Measurements from ENCODE around the gene ATXN2.

DNA sequence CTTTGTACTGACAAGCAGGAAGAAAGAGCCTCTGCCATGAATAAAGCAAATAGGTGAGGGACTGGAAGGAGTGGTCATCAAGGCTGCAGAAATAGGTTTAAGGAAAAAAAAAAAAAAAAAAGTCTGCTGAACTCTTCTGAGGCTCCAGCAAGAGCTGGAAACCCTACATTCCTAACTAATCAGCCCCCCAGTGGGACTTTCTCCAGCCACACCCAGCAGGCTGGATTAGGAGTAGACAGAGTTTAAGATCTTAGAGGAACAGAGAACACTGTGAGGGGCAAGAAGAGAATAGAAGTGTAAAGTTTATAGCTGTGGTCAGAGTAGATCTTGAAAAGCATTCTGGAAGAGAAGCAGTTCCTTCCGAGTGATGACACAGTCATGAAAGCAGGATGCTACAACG, 66.4 kb downstream of the ATXN2 start:
- TF ChIP-seq EZH2 (IDR thresholded peaks at IDR 0.05) (no peak), EZH2phosphoT487 (IDR thresholded peaks at IDR 0.05) (no peak)
- TF ChIP-seq, protein P1, sequence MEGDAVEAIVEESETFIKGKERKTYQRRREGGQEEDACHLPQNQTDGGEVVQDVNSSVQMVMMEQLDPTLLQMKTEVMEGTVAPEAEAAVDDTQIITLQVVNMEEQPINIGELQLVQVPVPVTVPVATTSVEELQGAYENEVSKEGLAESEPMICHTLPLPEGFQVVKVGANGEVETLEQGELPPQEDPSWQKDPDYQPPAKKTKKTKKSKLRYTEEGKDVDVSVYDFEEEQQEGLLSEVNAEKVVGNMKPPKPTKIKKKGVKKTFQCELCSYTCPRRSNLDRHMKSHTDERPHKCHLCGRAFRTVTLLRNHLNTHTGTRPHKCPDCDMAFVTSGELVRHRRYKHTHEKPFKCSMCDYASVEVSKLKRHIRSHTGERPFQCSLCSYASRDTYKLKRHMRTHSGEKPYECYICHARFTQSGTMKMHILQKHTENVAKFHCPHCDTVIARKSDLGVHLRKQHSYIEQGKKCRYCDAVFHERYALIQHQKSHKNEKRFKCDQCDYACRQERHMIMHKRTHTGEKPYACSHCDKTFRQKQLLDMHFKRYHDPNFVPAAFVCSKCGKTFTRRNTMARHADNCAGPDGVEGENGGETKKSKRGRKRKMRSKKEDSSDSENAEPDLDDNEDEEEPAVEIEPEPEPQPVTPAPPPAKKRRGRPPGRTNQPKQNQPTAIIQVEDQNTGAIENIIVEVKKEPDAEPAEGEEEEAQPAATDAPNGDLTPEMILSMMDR (IDR thresholded peaks at IDR 0.05): no peak

Data from neural progenitor cell (in vitro differentiated cells).